HUES64 (cell line): Measurements from ENCODE around the gene HES5. TPM values are rescaled to one million over a fixed set of nuclear protein-coding genes. Genes with fewer than 3 reads are reported as not detected.
"Not testable (repeated sequence)": the region's sequence is repeated elsewhere in the genome, so short reads cannot be mapped to it uniquely, and the experiment has no call there.

Experiments used
- H3K27ac ChIP-seq: 2 replicates; pipeline ENCODE4 v1.7.0; 2013; ENCODE audit warnings: low read depth, low read length, inconsistent platforms
- H3K27me3 ChIP-seq: 2 replicates; pipeline ENCODE4 v1.6.1; 2013; ENCODE audit warnings: mild to moderate bottlenecking, low read length; ENCODE audit not compliant: insufficient read depth
- H3K36me3 ChIP-seq: 2 replicates; pipeline ENCODE4 v1.6.1; 2013; ENCODE audit warnings: mild to moderate bottlenecking, low read length; ENCODE audit not compliant: insufficient read depth
- H3K4me1 ChIP-seq: 2 replicates; pipeline ENCODE4 v1.6.1; 2013; ENCODE audit warnings: mild to moderate bottlenecking, low read length, moderate library complexity; ENCODE audit not compliant: insufficient read depth
- H3K4me3 ChIP-seq: 2 replicates; pipeline ENCODE4 v1.5.1; 2013; ENCODE audit warnings: mild to moderate bottlenecking, low read length, moderate library complexity
- H3K9ac ChIP-seq: 2 replicates; pipeline ENCODE4 v1.6.1; 2013; ENCODE audit warnings: mild to moderate bottlenecking, low read depth, low read length
- H3K9me3 ChIP-seq: 2 replicates; pipeline ENCODE4 v1.6.1; 2013; ENCODE audit warnings: low read depth, low read length; ENCODE audit not compliant: insufficient read depth
- WGBS: fragments of 150-250, 120-280 bp; methylation state at CpG from one replicate; pipeline ENCODE4 v1.1.7; 2013; ENCODE audit warnings: missing lambda C conversion rate; 5-methylcytosine and 5-hydroxymethylcytosine counted together
- polyA plus RNA-seq, 2 experiments: library from polyadenylated mRNA; stranded (reverse); fragments of 50-300 nt; gene quantifications; one replicate each; pipeline ENCODE4 v1.2.3, GENCODE V29; 2013

The HES5 gene, protein sequence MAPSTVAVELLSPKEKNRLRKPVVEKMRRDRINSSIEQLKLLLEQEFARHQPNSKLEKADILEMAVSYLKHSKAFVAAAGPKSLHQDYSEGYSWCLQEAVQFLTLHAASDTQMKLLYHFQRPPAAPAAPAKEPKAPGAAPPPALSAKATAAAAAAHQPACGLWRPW
- polyA plus RNA-seq (2013, experiment 1 of 2), result 1.9 TPM
- 3.3 TPM for polyA plus RNA-seq (2013, experiment 2 of 2)

GRCh38 chr1:2529784-2530512 is at the start of gene HES5:
TSS of gene HES5 (minus strand) at chr1:2530263. CDS start at chr1:2530164, 99 bp downstream.
- Histone ChIP-seq H3K9ac (no peak within 1 kb of the TSS), H3K4me3 (peak within 1 kb of the TSS; percentile 46), H3K27ac (no peak within 1 kb of the TSS), H3K4me1 (peaks cover 14% of the 10 kb centered on the region), H3K36me3 (no peaks in the 10 kb centered on the region), H3K27me3 (peaks cover 83% of the 10 kb centered on the region), H3K9me3 (no peaks in the 10 kb centered on the region)
- 2% methylated on average over 91 of the region's 91 CpGs for WGBS

GRCh38 chr1:2578758-2579118 is 48.7 kb upstream of the HES5 start:
- H3K9me3 ChIP-seq, result no peaks in the 10 kb centered on the region
- no peaks in the 10 kb centered on the region for H3K36me3 ChIP-seq
- H3K9ac ChIP-seq, result no peak overlapping the region
- WGBS, result 82% methylated on average over 3 of the region's 4 CpGs
- no peak overlapping the region for H3K27ac ChIP-seq
- H3K4me3 ChIP-seq, result no peak overlapping the region
- no peaks in the 10 kb centered on the region for H3K27me3 ChIP-seq
- peaks cover 6% of the 10 kb centered on the region; the same call in 1 of the 2 replicates for H3K4me1 ChIP-seq

DNA sequence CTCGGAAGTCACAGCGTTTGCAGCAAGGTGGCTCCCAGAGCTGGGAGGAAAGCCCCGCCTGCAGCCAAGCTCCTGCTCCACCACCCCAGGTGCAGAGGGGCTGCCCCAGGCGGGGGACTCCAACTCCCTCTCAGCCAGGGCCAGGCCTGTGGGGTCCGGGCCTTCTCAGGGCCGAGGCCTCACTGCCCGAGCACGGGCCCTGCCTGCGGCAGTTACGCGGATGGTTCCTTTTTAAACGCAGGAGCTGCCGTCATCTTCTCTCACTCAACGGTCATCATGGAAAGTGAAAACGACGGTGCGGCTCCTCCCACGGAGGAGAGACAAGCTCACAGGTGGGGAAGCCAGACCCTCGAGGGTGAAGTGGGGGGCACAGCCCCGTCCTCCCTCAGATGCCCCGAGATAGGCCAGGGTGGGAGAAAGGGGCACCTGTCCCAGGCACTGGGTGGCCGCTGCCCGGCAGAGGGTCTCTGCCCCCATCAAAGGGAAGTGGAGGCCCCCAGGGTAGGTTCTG is 47.6 kb upstream of the HES5 start:
- not testable (repeated sequence) for H3K9ac ChIP-seq, H3K27ac ChIP-seq, H3K27me3 ChIP-seq, H3K36me3 ChIP-seq, H3K9me3 ChIP-seq, H3K4me1 ChIP-seq, H3K4me3 ChIP-seq
- WGBS, result 90% methylated on average over 17 of the region's 23 CpGs

DNA sequence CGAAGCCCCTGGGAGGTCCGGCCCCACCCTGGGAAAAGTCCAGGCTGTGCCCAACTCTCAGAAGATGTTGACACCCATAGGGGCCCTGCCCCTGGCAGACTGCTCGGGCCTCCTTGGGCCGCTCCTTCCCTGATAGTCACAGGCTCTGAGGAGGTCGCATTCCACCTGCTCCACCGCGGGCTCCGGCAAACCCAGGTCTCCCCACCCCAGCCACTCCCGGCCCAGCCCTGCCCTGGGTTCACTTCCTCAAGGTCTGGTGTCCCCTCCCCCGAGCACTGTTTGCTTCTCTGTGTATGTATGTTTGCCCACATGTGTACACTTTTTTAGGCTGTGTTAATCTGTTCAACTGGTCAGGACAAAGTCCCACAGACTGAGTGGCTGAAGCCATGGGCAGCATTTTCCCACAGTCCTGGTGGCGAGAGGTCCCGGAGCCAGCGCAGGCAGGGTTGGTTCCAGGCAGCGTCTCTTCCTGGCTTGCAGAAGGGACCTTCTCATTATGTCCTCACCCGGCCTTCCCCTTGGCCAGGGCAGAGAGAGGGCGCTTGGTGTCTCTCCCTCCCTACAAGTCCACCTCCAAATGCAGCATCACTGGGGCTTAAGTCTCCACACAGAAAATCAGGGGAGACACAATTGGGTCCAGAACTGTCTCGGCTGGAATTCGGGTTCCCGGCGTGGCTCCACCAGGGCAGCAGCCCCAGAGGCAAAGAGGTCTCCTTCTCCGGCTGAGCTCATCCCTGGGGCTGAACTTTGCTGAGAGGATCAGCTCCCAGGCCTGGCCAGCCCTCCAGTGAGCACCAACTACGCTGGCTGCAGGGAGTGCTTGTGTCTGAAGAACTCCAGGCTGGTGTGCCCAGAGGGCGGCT is 46.0 kb upstream of the HES5 start:
- no peak overlapping the region for H3K27ac ChIP-seq
- no peak overlapping the region for H3K4me3 ChIP-seq
- no peaks in the 10 kb centered on the region for H3K27me3 ChIP-seq
- H3K9ac ChIP-seq, result no peak overlapping the region
- no peaks in the 10 kb centered on the region for H3K36me3 ChIP-seq
- 0 out of 2 replicates have a peak, but pooled peaks cover 5% of the 10 kb centered on the region for H3K9me3 ChIP-seq
- no peaks in the 10 kb centered on the region for H3K4me1 ChIP-seq
- 93% methylated on average over 23 of the region's 23 CpGs for WGBS

GRCh38 chr1:2574350-2574749 is 44.3 kb upstream of the HES5 start:
- Histone ChIP-seq H3K36me3 (no peaks in the 10 kb centered on the region), H3K9ac (no peak overlapping the region), H3K27ac (no peak overlapping the region), H3K9me3 (0 out of 2 replicates have a peak, but pooled peaks cover 5% of the 10 kb centered on the region), H3K27me3 (no peaks in the 10 kb centered on the region), H3K4me3 (no peak overlapping the region), H3K4me1 (no peaks in the 10 kb centered on the region)
- 93% methylated on average over 8 of the region's 9 CpGs for WGBS

- Histone ChIP-seq H3K9ac (no peak overlapping the region), H3K9me3 (0 out of 2 replicates have a peak, but pooled peaks cover 5% of the 10 kb centered on the region), H3K4me3 (no peak overlapping the region), H3K36me3 (no peaks in the 10 kb centered on the region), H3K27me3 (no peaks in the 10 kb centered on the region), H3K4me1 (no peaks in the 10 kb centered on the region), H3K27ac (no peak overlapping the region)
- WGBS, result 93% methylated on average over 8 of the region's 8 CpGs
Observed at GRCh38 chr1:2573250-2573920, 43.3 kb upstream of the HES5 start.

GRCh38 chr1:2571348-2571747 is 41.3 kb upstream of the HES5 start:
- no peaks in the 10 kb centered on the region for H3K36me3 ChIP-seq
- H3K9ac ChIP-seq, result no peak overlapping the region
- no peaks in the 10 kb centered on the region for H3K27me3 ChIP-seq
- 96% methylated on average over 9 of the region's 9 CpGs for WGBS
- no peaks in the 10 kb centered on the region for H3K4me1 ChIP-seq
- no peak overlapping the region for H3K4me3 ChIP-seq
- H3K27ac ChIP-seq, result no peak overlapping the region
- 0 out of 2 replicates have a peak, but pooled peaks cover 5% of the 10 kb centered on the region for H3K9me3 ChIP-seq

GRCh38 chr1:2570332-2570731 is 40.3 kb upstream of the HES5 start:
- H3K9me3 ChIP-seq, result 0 out of 2 replicates have a peak, but pooled peaks cover 5% of the 10 kb centered on the region
- H3K27ac ChIP-seq, result no peak overlapping the region
- no peaks in the 10 kb centered on the region for H3K4me1 ChIP-seq
- H3K4me3 ChIP-seq, result no peak overlapping the region
- no peak overlapping the region for H3K9ac ChIP-seq
- no peaks in the 10 kb centered on the region for H3K36me3 ChIP-seq
- no peaks in the 10 kb centered on the region for H3K27me3 ChIP-seq
- WGBS, result 92% methylated on average over 17 of the region's 17 CpGs

- not testable (repeated sequence) for H3K4me1 ChIP-seq, H3K4me3 ChIP-seq, H3K9ac ChIP-seq, H3K27ac ChIP-seq, H3K9me3 ChIP-seq, H3K27me3 ChIP-seq, H3K36me3 ChIP-seq
- 87% methylated on average over 13 of the region's 13 CpGs for WGBS
Observed at GRCh38 chr1:2569703-2570102, 39.6 kb upstream of the HES5 start.

DNA sequence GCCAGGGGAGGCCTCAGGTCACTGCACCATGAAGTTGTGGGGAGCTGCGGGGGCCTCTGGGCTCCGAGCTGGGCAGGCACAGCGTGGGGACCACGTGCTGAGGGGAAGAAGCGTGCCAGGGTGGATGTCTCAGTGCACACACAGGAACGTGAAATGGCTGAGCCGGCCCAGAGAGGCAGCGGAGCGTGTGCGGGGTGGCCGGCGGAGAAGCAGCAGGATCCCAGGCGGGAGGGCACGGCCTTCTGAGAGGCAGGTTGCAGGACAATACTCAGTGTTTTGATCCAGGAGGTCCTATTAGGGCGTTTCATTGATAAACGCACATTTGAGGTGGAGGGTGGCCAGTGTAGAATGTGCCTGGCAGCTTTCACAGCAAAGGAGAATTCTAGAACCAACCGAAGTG is 39.0 kb upstream of the HES5 start:
- H3K4me1 ChIP-seq, result no peaks in the 10 kb centered on the region
- H3K9me3 ChIP-seq, result 0 out of 2 replicates have a peak, but pooled peaks cover 5% of the 10 kb centered on the region
- H3K9ac ChIP-seq, result no peak overlapping the region
- no peaks in the 10 kb centered on the region for H3K27me3 ChIP-seq
- H3K36me3 ChIP-seq, result no peaks in the 10 kb centered on the region
- 91% methylated on average over 16 of the region's 17 CpGs for WGBS
- H3K4me3 ChIP-seq, result no peak overlapping the region
- no peak overlapping the region for H3K27ac ChIP-seq
